Stimulated activated CD8-positive, alpha-beta memory T cell treated with anti-CD3 and anti-CD28 coated beads, Interleukin-12 subunit alpha, Interleukin-12 subunit beta, amount 100 ng/mL, for 4 hours (primary cell): Measurements from ENCODE around the gene ZNF319.

Experiments
- DNase-seq: peaks from one replicate; pipeline ENCODE4 v3.0.0-alpha.2; 2020; ENCODE audit warnings: low read depth

ZNF319 gene

GRCh38 chr16:57956270-57956808, 44.1 kb downstream of the ZNF319 start:
- no peak for DNase-seq

GRCh38 chr16:57955572-57956188, 44.8 kb downstream of the ZNF319 start:
- DNase-seq = no peak

GRCh38 chr16:57953857-57954256, 46.6 kb downstream of the ZNF319 start:
- no peak for DNase-seq

- DNase-seq = no peak
Observed at GRCh38 chr16:57952909-57953308, 47.6 kb downstream of the ZNF319 start.

GRCh38 chr16:57951204-57951960, 49.1 kb downstream of the ZNF319 start:
- no peak for DNase-seq

GRCh38 chr16:57950382-57950781, 50.1 kb downstream of the ZNF319 start:
- no peak for DNase-seq

- no peak for DNase-seq
Observed at GRCh38 chr16:57949595-57950238, 50.8 kb downstream of the ZNF319 start.

- no peak for DNase-seq
Observed at GRCh38 chr16:57949013-57949412, 51.5 kb downstream of the ZNF319 start.

GRCh38 chr16:57948027-57948426, 52.4 kb downstream of the ZNF319 start:
- no peak for DNase-seq

- DNase-seq = no peak
Observed at GRCh38 chr16:57947261-57947660, 53.2 kb downstream of the ZNF319 start.

GRCh38 chr16:57946181-57946801, 54.2 kb downstream of the ZNF319 start:
- no peak for DNase-seq

- DNase-seq = no peak
Observed at GRCh38 chr16:57945740-57946138, 54.7 kb downstream of the ZNF319 start.

GRCh38 chr16:57944970-57945739, 55.3 kb downstream of the ZNF319 start:
- DNase-seq = no peak
